GM18867 (cell line): ENCODE measurements around the gene PARD3B.

Experiments
- ATAC-seq: cut with Tn5 transposase; IDR thresholded peaks from one replicate; pipeline ENCODE4 v1.9.1; 2021; ENCODE audit warnings: mild to moderate bottlenecking, moderate library complexity; ENCODE audit not compliant: unreplicated experiment

Gene PARD3B

GRCh38 chr2:205089958-205090357 lies 544.7 kb downstream of the PARD3B start:
- no peak for ATAC-seq

- no peak for ATAC-seq
These were observed 546.1 kb downstream of the PARD3B start for GRCh38 chr2:205091411-205091810.

- ATAC-seq, result no peak
These were observed 548.8 kb downstream of the PARD3B start for GRCh38 chr2:205094031-205094430.

- no peak for ATAC-seq
These were observed 558.4 kb downstream of the PARD3B start for GRCh38 chr2:205103699-205104098.

GRCh38 chr2:205107810-205108209 lies 562.5 kb downstream of the PARD3B start:
- ATAC-seq, result no peak

GRCh38 chr2:205115511-205115910 lies 570.2 kb downstream of the PARD3B start:
- ATAC-seq, result no peak

- no peak for ATAC-seq
These were observed 571.9 kb downstream of the PARD3B start for GRCh38 chr2:205117125-205117524.

GRCh38 chr2:205119136-205119535 lies 573.9 kb downstream of the PARD3B start:
- ATAC-seq, result no peak

GRCh38 chr2:205128726-205129125 lies 583.5 kb downstream of the PARD3B start:
- no peak for ATAC-seq

GRCh38 chr2:205129531-205129930 lies 584.3 kb downstream of the PARD3B start:
- no peak for ATAC-seq

- no peak for ATAC-seq
These were observed 585.0 kb downstream of the PARD3B start for GRCh38 chr2:205130111-205130829.

GRCh38 chr2:205133544-205133943 lies 588.3 kb downstream of the PARD3B start:
- ATAC-seq, result no peak

- no peak for ATAC-seq
These were observed 593.5 kb downstream of the PARD3B start for GRCh38 chr2:205138735-205139134.

- ATAC-seq, result no peak
These were observed 594.7 kb downstream of the PARD3B start for GRCh38 chr2:205139822-205140463.

GRCh38 chr2:205141381-205141780 lies 596.1 kb downstream of the PARD3B start:
- ATAC-seq, result no peak

GRCh38 chr2:205145888-205146287 lies 600.6 kb downstream of the PARD3B start:
- no peak for ATAC-seq

- no peak for ATAC-seq
These were observed 603.5 kb downstream of the PARD3B start for GRCh38 chr2:205148755-205149154.

- no peak for ATAC-seq
These were observed 611.2 kb downstream of the PARD3B start for GRCh38 chr2:205156457-205156856.

GRCh38 chr2:205158404-205158803 lies 613.1 kb downstream of the PARD3B start:
- no peak for ATAC-seq

GRCh38 chr2:205161156-205161839 lies 616.0 kb downstream of the PARD3B start:
- no peak for ATAC-seq

GRCh38 chr2:205166745-205167144 lies 621.5 kb downstream of the PARD3B start:
- no peak for ATAC-seq

GRCh38 chr2:205169012-205169411 lies 623.7 kb downstream of the PARD3B start:
- no peak for ATAC-seq
